ENCODE data around the gene NAA40.
"Not testable (repeated sequence)": the region's sequence is repeated elsewhere in the genome, so short reads cannot be mapped to it uniquely, and the experiment has no call there.

Gene NAA40

DNA sequence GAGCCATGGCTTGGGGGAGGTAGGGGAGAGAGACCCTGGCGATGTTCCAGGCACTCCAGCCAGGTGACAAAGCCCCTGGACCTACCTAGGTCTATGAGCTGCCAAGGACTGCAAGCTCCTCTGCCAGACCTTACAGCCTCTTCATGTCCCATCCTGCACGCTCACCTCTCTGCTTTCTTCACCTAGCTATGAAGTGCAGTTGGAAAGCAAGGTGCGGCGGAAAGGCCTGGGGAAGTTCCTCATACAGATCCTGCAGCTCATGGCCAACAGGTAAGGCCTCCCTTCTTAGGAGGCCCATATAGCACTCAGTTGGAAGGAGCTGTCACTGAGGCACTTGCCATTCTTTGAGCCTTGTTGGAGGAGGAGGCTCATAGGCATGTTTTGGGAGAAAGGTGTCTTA lies 13.8 kb downstream of the NAA40 start:
- DNase-seq, result no peak
- TF ChIP-seq, protein P1, sequence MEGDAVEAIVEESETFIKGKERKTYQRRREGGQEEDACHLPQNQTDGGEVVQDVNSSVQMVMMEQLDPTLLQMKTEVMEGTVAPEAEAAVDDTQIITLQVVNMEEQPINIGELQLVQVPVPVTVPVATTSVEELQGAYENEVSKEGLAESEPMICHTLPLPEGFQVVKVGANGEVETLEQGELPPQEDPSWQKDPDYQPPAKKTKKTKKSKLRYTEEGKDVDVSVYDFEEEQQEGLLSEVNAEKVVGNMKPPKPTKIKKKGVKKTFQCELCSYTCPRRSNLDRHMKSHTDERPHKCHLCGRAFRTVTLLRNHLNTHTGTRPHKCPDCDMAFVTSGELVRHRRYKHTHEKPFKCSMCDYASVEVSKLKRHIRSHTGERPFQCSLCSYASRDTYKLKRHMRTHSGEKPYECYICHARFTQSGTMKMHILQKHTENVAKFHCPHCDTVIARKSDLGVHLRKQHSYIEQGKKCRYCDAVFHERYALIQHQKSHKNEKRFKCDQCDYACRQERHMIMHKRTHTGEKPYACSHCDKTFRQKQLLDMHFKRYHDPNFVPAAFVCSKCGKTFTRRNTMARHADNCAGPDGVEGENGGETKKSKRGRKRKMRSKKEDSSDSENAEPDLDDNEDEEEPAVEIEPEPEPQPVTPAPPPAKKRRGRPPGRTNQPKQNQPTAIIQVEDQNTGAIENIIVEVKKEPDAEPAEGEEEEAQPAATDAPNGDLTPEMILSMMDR (IDR thresholded peaks at IDR 0.05; ENCODE audit: low read depth, low read length), result no peak
- no peaks in the 10 kb centered on the region for H3K4me1 ChIP-seq
- no peaks in the 10 kb centered on the region for H3K9me3 ChIP-seq
- H3K4me3 ChIP-seq (ENCODE audit: low read depth, low read length), result no peak overlapping the region
- H3K36me3 ChIP-seq, result peaks cover 15% of the 10 kb centered on the region
- H3K27me3 ChIP-seq, result no peaks in the 10 kb centered on the region

DNA sequence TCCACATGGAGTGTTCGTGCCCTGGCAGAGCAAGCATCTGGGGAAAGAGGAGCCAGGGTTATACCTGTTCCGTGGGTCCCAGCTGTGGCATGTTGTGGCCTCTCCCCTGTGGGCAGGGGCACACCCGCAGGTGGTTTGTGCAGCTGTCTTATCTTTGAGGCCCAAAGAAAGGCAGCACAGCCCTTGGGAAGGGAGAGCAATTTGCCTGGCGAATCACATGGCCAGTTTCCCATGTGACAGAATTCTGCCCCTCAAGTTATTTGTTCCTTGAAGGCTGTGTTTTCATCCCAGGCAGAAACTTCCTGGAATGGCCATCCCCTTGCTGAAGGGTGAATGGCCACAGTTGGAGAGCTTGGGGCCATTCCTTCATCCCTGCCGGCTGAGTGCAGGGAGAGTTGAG lies 19.2 kb downstream of the NAA40 start:
- peaks cover 8% of the 10 kb centered on the region for H3K36me3 ChIP-seq
- no peaks in the 10 kb centered on the region for H3K9me3 ChIP-seq
- no peaks in the 10 kb centered on the region for H3K4me1 ChIP-seq
- TF ChIP-seq, protein P1 (IDR thresholded peaks at IDR 0.05; ENCODE audit: low read depth, low read length), result no peak
- H3K27me3 ChIP-seq, result no peaks in the 10 kb centered on the region
- no peak overlapping the region for H3K4me3 ChIP-seq (ENCODE audit: low read depth, low read length)
- no peak for DNase-seq

DNA sequence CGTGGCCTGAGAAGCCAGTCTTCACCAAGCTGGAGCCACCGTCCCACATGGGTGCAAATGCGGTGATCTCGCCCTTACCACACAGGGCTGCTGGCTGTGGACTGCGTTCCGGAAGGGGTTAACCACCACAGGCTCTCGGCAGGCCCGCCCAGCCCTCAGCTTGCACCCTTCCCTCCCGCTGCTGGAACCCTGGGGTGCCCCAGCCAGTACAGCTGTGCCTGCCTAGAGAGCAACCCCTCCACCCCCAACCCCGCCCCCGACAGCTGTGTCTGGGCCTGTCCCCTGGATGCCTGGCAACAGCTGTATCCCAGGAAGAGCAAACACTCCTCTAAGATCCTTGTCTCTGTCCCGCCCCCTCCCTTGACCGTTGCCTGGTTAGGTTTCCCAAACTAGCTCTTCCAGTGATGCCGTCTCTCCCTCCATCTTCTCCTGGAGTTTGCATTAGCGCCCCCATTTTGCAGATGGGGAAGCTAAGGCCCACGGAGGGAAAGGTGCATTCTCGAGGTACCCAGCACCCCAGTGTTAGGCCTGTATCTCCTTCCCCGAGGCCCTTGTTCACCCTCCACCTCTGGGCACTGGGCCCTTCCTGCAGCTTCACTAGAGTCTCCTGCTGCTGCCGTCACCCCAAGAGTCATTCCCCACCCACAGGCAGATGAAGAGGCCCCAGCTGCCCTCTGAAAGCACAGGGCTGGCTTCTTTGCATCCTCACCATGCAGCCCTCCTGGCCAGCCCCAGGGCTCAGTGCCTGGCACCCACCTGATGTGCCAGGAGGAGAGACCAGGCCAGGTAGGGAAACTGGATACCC lies 23.0 kb downstream of the NAA40 start:
- peak; percentile 56 for DNase-seq
- H3K4me3 ChIP-seq (ENCODE audit: low read depth, low read length), result no peak overlapping the region
- no peaks in the 10 kb centered on the region for H3K9me3 ChIP-seq
- H3K27me3 ChIP-seq, result no peaks in the 10 kb centered on the region
- no peaks in the 10 kb centered on the region for H3K36me3 ChIP-seq
- TF ChIP-seq, protein P1 (IDR thresholded peaks at IDR 0.05; ENCODE audit: low read depth, low read length), result no peak
- no peaks in the 10 kb centered on the region for H3K4me1 ChIP-seq

DNA sequence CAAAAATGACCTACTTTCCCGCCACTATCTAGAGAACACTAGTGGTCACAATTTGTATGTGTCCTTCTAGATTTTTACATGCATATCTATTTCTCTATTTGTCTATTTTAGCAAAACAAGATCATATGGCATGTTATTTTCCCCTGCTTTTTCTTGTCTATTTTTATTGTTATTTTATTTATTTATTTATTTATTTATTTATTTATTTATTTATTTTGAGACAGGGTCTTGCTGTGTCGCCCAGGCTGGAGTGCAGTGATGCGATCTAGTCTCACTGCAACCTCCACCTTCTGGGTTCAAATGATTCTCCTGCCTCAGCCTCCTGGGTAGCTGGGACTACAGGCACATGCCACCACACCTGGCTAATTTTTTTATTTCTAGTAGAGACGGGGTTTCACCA lies 25.1 kb downstream of the NAA40 start:
- not testable (repeated sequence) for H3K9me3 ChIP-seq; H3K36me3 ChIP-seq; DNase-seq; H3K4me1 ChIP-seq; H3K4me3 ChIP-seq (ENCODE audit: low read depth, low read length); H3K27me3 ChIP-seq

DNA sequence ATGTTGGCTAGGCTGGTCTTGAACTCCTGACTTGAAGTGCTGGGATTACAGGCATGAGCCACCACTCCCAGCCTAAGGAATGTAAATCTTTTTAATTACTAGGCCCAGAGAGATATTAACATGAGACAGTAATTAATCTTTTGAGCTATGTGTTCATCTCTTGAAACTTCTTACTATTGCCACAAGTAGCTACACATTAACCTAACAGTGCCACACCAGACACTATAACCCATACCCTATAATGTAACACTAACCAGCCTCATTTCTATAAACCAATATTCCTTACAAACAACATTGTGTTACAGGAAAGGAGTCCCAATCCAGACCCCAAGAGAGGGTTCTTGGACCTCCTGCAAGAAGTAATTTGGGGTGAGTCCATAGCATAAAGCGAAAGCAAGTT lies 27.6 kb downstream of the NAA40 start:
- TF ChIP-seq, protein P1 (IDR thresholded peaks at IDR 0.05; ENCODE audit: low read depth, low read length), result no peak
- Histone ChIP-seq H3K4me3 (ENCODE audit: low read depth, low read length) (no peak overlapping the region), H3K9me3 (no peaks in the 10 kb centered on the region), H3K4me1 (no peaks in the 10 kb centered on the region), H3K36me3 (no peaks in the 10 kb centered on the region), H3K27me3 (no peaks in the 10 kb centered on the region)
- DNase-seq, result no peak

DNA sequence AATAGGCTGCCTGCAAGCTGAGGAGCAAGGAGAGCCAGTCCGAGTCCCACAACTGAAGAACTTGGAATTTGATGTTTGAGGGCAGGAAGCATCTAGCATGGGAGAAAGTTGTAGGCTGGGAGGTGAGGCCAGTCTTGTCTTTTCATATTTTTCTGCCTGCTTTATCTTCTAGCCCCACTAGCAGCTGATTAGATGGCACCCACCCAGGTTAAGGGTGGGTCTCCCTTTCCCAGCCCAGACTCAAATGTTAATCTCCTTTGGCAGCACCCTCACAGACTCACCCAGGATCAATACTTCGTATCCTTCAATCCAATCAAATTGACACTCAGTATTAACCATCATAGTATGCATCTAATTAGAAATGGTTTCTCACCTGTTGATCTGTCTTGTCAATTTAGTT lies 30.7 kb downstream of the NAA40 start:
- H3K27me3 ChIP-seq, result no peaks in the 10 kb centered on the region
- no peak overlapping the region for H3K4me3 ChIP-seq (ENCODE audit: low read depth, low read length)
- TF ChIP-seq, protein P1 (IDR thresholded peaks at IDR 0.05; ENCODE audit: low read depth, low read length), result no peak
- H3K9me3 ChIP-seq, result no peaks in the 10 kb centered on the region
- no peak for DNase-seq
- H3K36me3 ChIP-seq, result no peaks in the 10 kb centered on the region
- no peaks in the 10 kb centered on the region for H3K4me1 ChIP-seq

All from BE2C (cell line).